Measurements from ENCODE around the gene ECHS1. TPM values are rescaled to one million over a fixed set of nuclear protein-coding genes. Genes with fewer than 3 reads are reported as not detected.

The ECHS1 gene
- total and polyA plus RNA-seq, 2 of the 8 experiments (the other 6 are each of a cell fraction or from before 2014, with no cell fraction given): 41.7 to 101 TPM

DNA sequence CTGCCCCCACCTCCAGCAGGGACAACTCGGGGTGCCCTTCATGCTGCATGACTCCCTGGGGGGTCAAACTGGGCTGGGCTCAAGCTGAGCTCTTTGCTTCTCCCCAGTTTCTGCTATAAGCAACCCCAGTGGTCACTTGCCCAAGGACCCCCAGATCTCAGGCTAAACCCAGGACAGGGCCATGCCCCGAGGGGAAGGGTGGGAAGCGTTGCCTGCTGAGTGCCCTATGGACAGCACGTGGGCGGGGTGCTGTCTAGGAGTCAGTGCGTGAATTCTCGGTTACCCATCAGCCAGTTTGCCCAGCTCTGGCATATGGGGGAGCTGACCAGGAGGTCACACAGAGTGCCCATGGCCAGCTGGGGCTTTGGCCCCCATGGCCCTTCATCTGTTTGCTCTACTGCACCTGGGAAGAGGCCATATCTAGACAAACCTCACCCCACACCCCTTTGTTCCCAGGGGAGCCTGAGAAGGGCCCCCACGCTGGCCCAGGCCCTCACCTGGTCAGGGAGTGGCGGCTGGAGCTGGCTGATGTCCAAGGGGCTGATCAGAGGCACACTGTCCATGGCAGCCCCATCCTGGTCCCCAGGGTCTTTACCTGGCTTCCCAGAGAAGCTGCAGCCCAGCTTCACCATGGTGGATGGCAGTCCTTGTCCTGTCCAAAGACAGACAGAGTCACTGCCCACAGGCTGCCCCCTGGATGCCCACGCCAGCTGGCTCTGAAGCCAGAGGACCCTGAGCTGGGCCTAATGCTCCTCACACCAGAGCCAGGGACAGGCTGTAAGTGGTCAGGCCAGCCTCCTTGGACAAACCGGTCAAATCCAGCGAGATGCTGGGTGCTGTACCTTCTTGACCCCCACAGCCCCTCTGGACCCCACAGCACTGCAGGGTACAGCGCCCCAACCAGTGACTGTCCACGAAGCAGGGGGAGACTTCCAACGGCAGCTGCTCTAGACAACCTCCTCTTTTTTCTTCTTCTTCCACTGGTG is 44.5 kb downstream of the ECHS1 start (continued):
- TF ChIP-seq TCF12 (IDR thresholded peaks at IDR 0.05; ENCODE audit: low read depth, low read length): no peak
- TF ChIP-seq CEBPB (IDR thresholded peaks at IDR 0.05; ENCODE audit: low read depth, low read length): no peak
- TF ChIP-seq ASH2L (IDR thresholded peaks at IDR 0.05; ENCODE audit: low read length): no peak
- TF ChIP-seq POLR2A (IDR thresholded peaks at IDR 0.05; ENCODE audit: control extremely low read depth in 1 of 2, low read depth in 2 of 2, low read length in 2 of 2): no peak
- TF ChIP-seq EZH2 (IDR thresholded peaks at IDR 0.05; ENCODE audit: low read depth, low read length, severe bottlenecking): no peak
- TF ChIP-seq NANOG (IDR thresholded peaks at IDR 0.05; ENCODE audit: insufficient read depth, low read depth, low read length, poor library complexity, severe bottlenecking): no peak
- no peak for TF ChIP-seq CHD1 (IDR thresholded peaks at IDR 0.05; ENCODE audit: low read depth, low read length)
